Measurements from ENCODE around the gene GPN1.

The GPN1 gene

DNA sequence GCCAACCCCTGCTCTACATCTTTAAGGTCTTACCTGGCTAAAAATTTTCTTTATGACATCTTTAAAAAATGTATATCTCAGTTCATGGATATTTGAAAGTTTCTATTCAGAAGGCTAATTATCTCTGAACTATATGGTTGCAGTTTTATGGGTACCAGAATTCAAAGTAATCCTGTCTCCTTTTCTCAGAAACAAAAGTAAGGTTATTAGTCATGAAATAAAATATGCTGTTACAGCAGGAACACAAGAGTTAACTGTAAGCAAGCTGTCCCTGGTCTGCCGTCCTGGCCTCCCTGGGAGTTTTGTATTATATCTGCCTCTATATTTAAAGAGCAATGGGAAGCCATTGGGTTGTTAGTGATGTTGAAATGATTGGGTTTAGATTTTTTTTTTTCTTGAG, 68.8 kb downstream of the GPN1 start:
- H3K9me3 ChIP-seq, result no peaks in the 10 kb centered on the region
- in situ Hi-C loops (cut with MboI; ENCODE audit: low sequenced_read_pairs), result no loop called here
- H3K4me3 ChIP-seq, result no peak overlapping the region
- H3K27me3 ChIP-seq (ENCODE audit: low read depth), result no peaks in the 10 kb centered on the region
- H3K36me3 ChIP-seq (replicated peaks), result peaks cover 18% of the 10 kb centered on the region
- no peaks in the 10 kb centered on the region for H3K4me1 ChIP-seq
- DNase-seq (ENCODE audit: low spot score in 2 of 2), result no peak
